Measurements from ENCODE around the gene BMF. TPM values are rescaled to one million over a fixed set of nuclear protein-coding genes. Genes with fewer than 3 reads are reported as not detected.

The BMF gene
- total RNA-seq, 2 donors from 2014 or later: 4.3 to 16.1 TPM

DNA sequence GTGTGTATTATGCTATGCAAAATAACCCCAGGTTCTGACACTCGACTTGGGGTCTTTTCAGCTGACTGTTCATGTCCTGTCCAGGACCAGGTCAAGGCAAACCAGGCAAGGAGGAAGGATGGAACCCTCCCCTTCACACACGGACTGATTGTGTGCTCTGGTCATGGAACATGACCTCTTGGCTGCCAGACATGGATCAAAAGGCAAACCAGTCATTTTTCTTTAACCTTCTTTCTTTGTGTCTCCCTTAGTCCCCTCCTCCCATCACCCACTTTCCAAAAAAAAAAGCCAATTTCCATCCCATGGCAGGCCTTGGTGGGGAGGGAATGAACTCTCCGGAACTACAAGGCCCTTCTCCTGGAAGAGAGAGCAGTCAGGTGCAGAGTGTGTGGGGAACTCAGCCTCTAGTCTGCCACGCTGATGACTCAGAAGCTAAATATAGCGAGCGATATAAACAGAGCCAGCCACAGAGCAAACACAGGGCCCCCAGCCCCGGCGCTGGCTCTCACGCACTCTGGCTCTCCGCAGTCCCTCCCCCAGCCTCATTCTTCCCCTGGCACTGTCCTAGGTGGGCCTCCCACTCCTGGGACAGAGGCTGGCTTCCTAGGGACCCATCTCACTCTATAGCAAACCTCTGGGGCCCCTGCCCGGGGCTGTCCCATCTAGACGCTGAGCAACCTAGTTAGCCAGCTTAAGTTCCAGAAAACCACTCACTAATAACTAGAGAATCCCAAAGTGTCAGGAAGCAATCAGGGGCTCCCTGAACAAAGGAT, 10.0 kb downstream of the BMF start:
- H3K4me3 ChIP-seq: no peak overlapping the region
- DNase-seq (peak; percentile 81 to 94 (median 92)), ATAC-seq (peak; percentile 77)
- no peaks in the 10 kb centered on the region for H3K27me3 ChIP-seq
- no peaks in the 10 kb centered on the region for H3K36me3 ChIP-seq (replicated peaks in 1 of 2; ENCODE audit: insufficient read depth in 1 of 2, low read depth in 2 of 2)
- TF ChIP-seq POLR2A (IDR thresholded peaks at IDR 0.05): peak; percentile 47 to 66 (median 63)
- TF ChIP-seq, protein P1, sequence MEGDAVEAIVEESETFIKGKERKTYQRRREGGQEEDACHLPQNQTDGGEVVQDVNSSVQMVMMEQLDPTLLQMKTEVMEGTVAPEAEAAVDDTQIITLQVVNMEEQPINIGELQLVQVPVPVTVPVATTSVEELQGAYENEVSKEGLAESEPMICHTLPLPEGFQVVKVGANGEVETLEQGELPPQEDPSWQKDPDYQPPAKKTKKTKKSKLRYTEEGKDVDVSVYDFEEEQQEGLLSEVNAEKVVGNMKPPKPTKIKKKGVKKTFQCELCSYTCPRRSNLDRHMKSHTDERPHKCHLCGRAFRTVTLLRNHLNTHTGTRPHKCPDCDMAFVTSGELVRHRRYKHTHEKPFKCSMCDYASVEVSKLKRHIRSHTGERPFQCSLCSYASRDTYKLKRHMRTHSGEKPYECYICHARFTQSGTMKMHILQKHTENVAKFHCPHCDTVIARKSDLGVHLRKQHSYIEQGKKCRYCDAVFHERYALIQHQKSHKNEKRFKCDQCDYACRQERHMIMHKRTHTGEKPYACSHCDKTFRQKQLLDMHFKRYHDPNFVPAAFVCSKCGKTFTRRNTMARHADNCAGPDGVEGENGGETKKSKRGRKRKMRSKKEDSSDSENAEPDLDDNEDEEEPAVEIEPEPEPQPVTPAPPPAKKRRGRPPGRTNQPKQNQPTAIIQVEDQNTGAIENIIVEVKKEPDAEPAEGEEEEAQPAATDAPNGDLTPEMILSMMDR (IDR thresholded peaks at IDR 0.05): no peak
- H3K9me3 ChIP-seq: no peaks in the 10 kb centered on the region
- WGBS, 2 donors: 6 to 12% methylated on average over 11 to 12 of the region's 12 CpGs
- H3K27ac ChIP-seq: peak overlapping the region; percentile 84 to 93 (median 90)
- intact Hi-C loops (cut with DNase I): no loop called here
- peaks cover 83% of the 10 kb centered on the region for H3K4me1 ChIP-seq

- 34 to 44% methylated on average over 7 to 10 of the region's 10 CpGs for WGBS, 2 donors
- no peaks in the 10 kb centered on the region for H3K27me3 ChIP-seq
- peak; percentile 69 to 83 (median 81) for DNase-seq
- ATAC-seq: peak; percentile 34
- TF ChIP-seq, protein P1 (IDR thresholded peaks at IDR 0.05): no peak
- TF ChIP-seq POLR2A (IDR thresholded peaks at IDR 0.05): no peak
- peak overlapping the region; percentile 84 to 93 (median 90) for H3K27ac ChIP-seq
- no peaks in the 10 kb centered on the region for H3K9me3 ChIP-seq
- H3K4me3 ChIP-seq: no peak overlapping the region
- intact Hi-C loops (cut with DNase I): no loop called here
- H3K4me1 ChIP-seq: peaks cover 83% of the 10 kb centered on the region
- no peaks in the 10 kb centered on the region for H3K36me3 ChIP-seq (replicated peaks in 1 of 2; ENCODE audit: insufficient read depth in 1 of 2, low read depth in 2 of 2)
Observed at GRCh38 chr15:40097968-40098476, 10.7 kb downstream of the BMF start.

DNA sequence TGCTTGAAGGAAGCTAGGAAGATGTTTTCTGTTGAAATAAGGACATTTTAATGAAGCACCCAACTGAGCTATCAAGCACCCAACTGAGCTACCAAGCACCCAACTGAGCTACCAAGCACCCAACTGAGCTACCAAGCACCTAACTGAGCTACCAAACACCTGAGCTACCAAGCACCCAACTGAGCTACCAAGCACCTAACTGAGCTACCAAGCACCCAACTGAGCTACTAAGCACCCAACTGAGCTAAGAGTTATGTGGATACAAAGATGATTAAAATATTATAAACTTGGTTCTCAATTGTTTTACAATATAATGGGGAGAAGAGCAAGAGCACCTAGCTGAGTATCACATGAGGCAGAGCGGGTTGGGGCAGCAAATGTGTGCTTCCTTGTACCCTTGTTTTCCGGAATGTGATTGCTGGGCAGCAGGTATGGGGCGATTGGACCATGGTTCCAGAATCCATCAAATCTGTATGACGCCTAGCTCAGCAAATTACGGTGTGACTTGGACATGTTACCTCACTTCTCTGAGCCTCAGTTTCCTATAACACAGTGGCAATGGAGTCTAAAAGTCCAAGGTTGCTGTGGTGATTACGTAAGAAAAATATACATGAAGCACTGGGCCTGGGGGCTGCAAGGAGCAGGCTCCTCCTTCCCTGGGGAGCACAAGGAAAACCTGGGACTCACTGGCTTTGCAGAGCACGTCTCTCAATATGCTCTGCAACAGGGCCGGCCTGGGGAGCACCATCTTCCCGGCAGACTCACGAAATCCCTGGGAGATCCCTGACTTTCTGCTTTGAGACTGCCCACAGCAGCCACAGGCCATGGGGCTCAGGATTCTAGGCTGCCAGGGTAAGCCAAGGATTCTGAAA, 11.3 kb downstream of the BMF start:
- TF ChIP-seq, protein P1 (IDR thresholded peaks at IDR 0.05): no peak
- TF ChIP-seq POLR2A (IDR thresholded peaks at IDR 0.05): no peak
- DNase-seq (no peak), ATAC-seq (no peak)
- peak overlapping the region; percentile 84 to 93 (median 90) for H3K27ac ChIP-seq
- H3K4me3 ChIP-seq: no peak overlapping the region
- 61 to 73% methylated on average over 7 to 10 of the region's 10 CpGs for WGBS, 2 donors
- H3K4me1 ChIP-seq: peaks cover 83% of the 10 kb centered on the region
- H3K27me3 ChIP-seq: no peaks in the 10 kb centered on the region
- no peaks in the 10 kb centered on the region for H3K9me3 ChIP-seq
- intact Hi-C loops (cut with DNase I): no loop called here
- H3K36me3 ChIP-seq (replicated peaks in 1 of 2; ENCODE audit: insufficient read depth in 1 of 2, low read depth in 2 of 2): no peaks in the 10 kb centered on the region

DNA sequence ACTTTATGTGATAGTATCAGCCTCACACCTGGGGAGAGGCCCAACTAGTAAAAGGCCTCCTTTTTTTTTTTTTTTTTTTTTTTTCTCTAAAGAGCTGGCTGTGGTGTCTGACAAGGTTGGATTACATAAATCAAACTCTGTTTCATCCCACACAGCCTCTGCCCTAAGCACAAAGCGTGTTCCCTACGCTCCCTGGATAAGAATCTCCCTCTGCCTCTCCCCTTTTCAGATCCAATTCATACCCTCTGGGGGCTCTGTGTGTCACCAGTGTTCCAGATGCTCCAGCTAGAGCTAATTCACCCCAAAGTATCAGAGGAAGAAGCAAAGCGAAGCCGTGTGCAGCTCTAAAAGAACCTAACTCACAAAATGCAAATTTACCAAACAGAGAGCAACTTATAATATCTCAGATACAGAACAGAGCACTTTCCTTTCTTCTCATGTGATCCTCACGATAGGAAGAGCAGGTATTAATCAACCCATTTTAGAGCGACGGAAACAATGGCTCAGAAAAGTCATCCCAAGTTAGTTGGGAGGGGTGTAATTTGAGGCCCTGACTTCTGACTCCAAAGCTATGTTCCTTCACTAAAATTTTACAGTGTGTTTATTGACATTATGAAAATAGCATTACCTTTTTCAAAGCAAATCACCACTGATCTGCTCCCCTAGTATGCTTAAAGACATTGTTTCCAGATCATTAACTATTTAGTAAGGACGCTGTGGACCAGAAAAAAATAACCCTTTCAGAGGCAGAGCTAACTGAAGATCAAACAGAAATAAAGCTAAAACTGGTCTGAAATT, 12.4 kb downstream of the BMF start:
- H3K4me1 ChIP-seq: peaks cover 83% of the 10 kb centered on the region
- DNase-seq (no peak), ATAC-seq (no peak)
- no peaks in the 10 kb centered on the region for H3K27me3 ChIP-seq
- no peaks in the 10 kb centered on the region for H3K36me3 ChIP-seq (replicated peaks in 1 of 2; ENCODE audit: insufficient read depth in 1 of 2, low read depth in 2 of 2)
- H3K4me3 ChIP-seq: no peak overlapping the region
- 67% methylated on average over 8 of the region's 8 CpGs for WGBS, 2 donors
- H3K27ac ChIP-seq: peak overlapping the region in 3 of 4 donors; percentile 0 to 93 (median 25)
- TF ChIP-seq, protein P1 (IDR thresholded peaks at IDR 0.05): no peak
- TF ChIP-seq POLR2A (IDR thresholded peaks at IDR 0.05): no peak
- no peaks in the 10 kb centered on the region for H3K9me3 ChIP-seq
- intact Hi-C loops (cut with DNase I): no loop called here

Data from body of pancreas (tissue), 4 donors.